Fibroblast of skin of left quadriceps (primary cell): ENCODE data around the gene SIN3A.

ENCODE experiments used
- DNase-seq, 2 experiments: peaks; one replicate each; pipeline ENCODE4 v3.0.0-alpha.2; 2013; ENCODE audit warnings: low read depth in 2 of 2

SIN3A gene

GRCh38 chr15:75371901-75372688 lies 79.4 kb downstream of the SIN3A start:
- DNase-seq, result no peak

GRCh38 chr15:75371486-75371885 lies 80.0 kb downstream of the SIN3A start:
- DNase-seq, result no peak

- DNase-seq, result no peak
Measured at GRCh38 chr15:75369897-75370581, 81.5 kb downstream of the SIN3A start.

GRCh38 chr15:75368689-75369239 lies 82.7 kb downstream of the SIN3A start:
- no peak for DNase-seq

GRCh38 chr15:75367913-75368688 lies 83.4 kb downstream of the SIN3A start, which contains the start of gene MAN2C1:
Gene MAN2C1, minus strand, starts transcription at chr15:75368607. Its CDS starts 24 bp downstream, at chr15:75368583.
- peak; percentile 75 to 82 for DNase-seq

- DNase-seq, result no peak
Measured at GRCh38 chr15:75367406-75367912, 84.0 kb downstream of the SIN3A start.

- DNase-seq, result no peak
Measured at GRCh38 chr15:75367006-75367405, 84.5 kb downstream of the SIN3A start.

GRCh38 chr15:75366163-75366562 lies 85.3 kb downstream of the SIN3A start:
- DNase-seq, result no peak

- no peak for DNase-seq
Measured at GRCh38 chr15:75364881-75365280, 86.6 kb downstream of the SIN3A start.

GRCh38 chr15:75363786-75364185 lies 87.7 kb downstream of the SIN3A start:
- no peak for DNase-seq

- no peak for DNase-seq
Measured at GRCh38 chr15:75362642-75363249, 88.7 kb downstream of the SIN3A start.

- DNase-seq, result no peak
Measured at GRCh38 chr15:75361989-75362641, 89.4 kb downstream of the SIN3A start.

GRCh38 chr15:75361361-75361988 lies 90.0 kb downstream of the SIN3A start:
- DNase-seq, result no peak

- DNase-seq, result no peak
Measured at GRCh38 chr15:75360856-75361255, 90.6 kb downstream of the SIN3A start.

GRCh38 chr15:75360391-75360790 lies 91.1 kb downstream of the SIN3A start:
- no peak for DNase-seq

GRCh38 chr15:75359537-75360250 lies 91.8 kb downstream of the SIN3A start:
- DNase-seq, result no peak

GRCh38 chr15:75358771-75359536 lies 92.5 kb downstream of the SIN3A start:
- DNase-seq, result no peak

GRCh38 chr15:75357976-75358673 lies 93.4 kb downstream of the SIN3A start:
- DNase-seq, result no peak
